ENCODE measurements around the gene PKP1.

PKP1 gene

GRCh38 chr1:201335174-201335870, 52.0 kb downstream of the PKP1 start:
- peak; percentile 89 for DNase-seq (ENCODE audit: low read depth)
- H3K4me3 ChIP-seq (ENCODE audit: low read length), result no peak overlapping the region
- no peak for TF ChIP-seq CTCF (IDR thresholded peaks at IDR 0.05; ENCODE audit: insufficient read depth, low read depth, low read length, missing control alignments)

GRCh38 chr1:201335901-201336300, 52.6 kb downstream of the PKP1 start:
- DNase-seq (ENCODE audit: low read depth), result no peak
- no peak overlapping the region for H3K4me3 ChIP-seq (ENCODE audit: low read length)
- no peak for TF ChIP-seq CTCF (IDR thresholded peaks at IDR 0.05; ENCODE audit: insufficient read depth, low read depth, low read length, missing control alignments)

GRCh38 chr1:201336711-201337450, 53.6 kb downstream of the PKP1 start:
- TF ChIP-seq CTCF (IDR thresholded peaks at IDR 0.05; ENCODE audit: insufficient read depth, low read depth, low read length, missing control alignments), result no peak
- no peak overlapping the region for H3K4me3 ChIP-seq (ENCODE audit: low read length)
- peak; percentile 42 for DNase-seq (ENCODE audit: low read depth)

GRCh38 chr1:201341377-201341776, 58.1 kb downstream of the PKP1 start:
- no peak overlapping the region for H3K4me3 ChIP-seq (ENCODE audit: low read length)
- TF ChIP-seq CTCF (IDR thresholded peaks at IDR 0.05; ENCODE audit: insufficient read depth, low read depth, low read length, missing control alignments), result no peak

GRCh38 chr1:201344206-201345080, 61.1 kb downstream of the PKP1 start:
- no peak for TF ChIP-seq CTCF (IDR thresholded peaks at IDR 0.05; ENCODE audit: insufficient read depth, low read depth, low read length, missing control alignments)
- peak; percentile 79 for DNase-seq (ENCODE audit: low read depth)
- H3K4me3 ChIP-seq (ENCODE audit: low read length), result no peak overlapping the region

More at GRCh38 chr1:201341377-201341776, 58.1 kb downstream of the PKP1 start:
- DNase-seq (ENCODE audit: low read depth), result no peak

GRCh38 chr1:201345081-201345355, 61.7 kb downstream of the PKP1 start:
- no peak for DNase-seq (ENCODE audit: low read depth)
- no peak for TF ChIP-seq CTCF (IDR thresholded peaks at IDR 0.05; ENCODE audit: insufficient read depth, low read depth, low read length, missing control alignments)

More at GRCh38 chr1:201345081-201345355, 61.7 kb downstream of the PKP1 start:
- no peak overlapping the region for H3K4me3 ChIP-seq (ENCODE audit: low read length)

Measured in epithelial cell of esophagus (primary cell).